ENCODE data around the gene ABCA8.

ABCA8 gene

GRCh38 chr17:68884888-68885287 is 70.3 kb downstream of the ABCA8 start:
- TF ChIP-seq ZNF843 (tag by site-specific recombination; IDR thresholded peaks at IDR 0.05) (no peak), ZNF501 (tag by site-specific recombination; IDR thresholded peaks at IDR 0.05) (no peak), ZNF174 (tag by site-specific recombination; IDR thresholded peaks at IDR 0.05) (no peak), ZNF280C (tag by site-specific recombination; IDR thresholded peaks at IDR 0.05) (no peak), ZNF391 (tag by site-specific recombination; IDR thresholded peaks at IDR 0.05; ENCODE audit: borderline replicate concordance, low read depth) (no peak), SCRT1 (tag by site-specific recombination; IDR thresholded peaks at IDR 0.05; ENCODE audit: borderline replicate concordance) (no peak), HIC1 (tag by site-specific recombination; IDR thresholded peaks at IDR 0.05) (no peak), TSHZ1 (tag by site-specific recombination; IDR thresholded peaks at IDR 0.05; ENCODE audit: borderline replicate concordance) (no peak), PRDM10 (tag by site-specific recombination; IDR thresholded peaks at IDR 0.05) (no peak), ZNF621 (tag by site-specific recombination; IDR thresholded peaks at IDR 0.05) (no peak), ZNF211 (tag by site-specific recombination; IDR thresholded peaks at IDR 0.05; ENCODE audit: low read depth) (no peak), KLF9 (tag by site-specific recombination; IDR thresholded peaks at IDR 0.05; ENCODE audit: low read depth) (no peak), MEIS1 (CRISPR knock-in tag; IDR thresholded peaks at IDR 0.05; ENCODE audit: borderline replicate concordance) (no peak), ZNF518A (tag by site-specific recombination; conservative IDR thresholded peaks at IDR 0.05; ENCODE audit: low read depth) (no peak), OVOL3 (tag by site-specific recombination; IDR thresholded peaks at IDR 0.05) (no peak), ZNF514 (tag by site-specific recombination; IDR thresholded peaks at IDR 0.05) (no peak)
- H3K36me3 ChIP-seq (ENCODE audit: control insufficient read depth in 2 of 2, insufficient read depth in 1 of 2, low read length in 2 of 2), result no peaks in the 10 kb centered on the region
- no peak overlapping the region for H3K4me3 ChIP-seq (ENCODE audit: low read depth, low read length)
- no peaks in the 10 kb centered on the region for H3K4me1 ChIP-seq (ENCODE audit: control insufficient read depth, insufficient read depth, low read length)
- CTCF ChIA-PET, result interaction anchor here (0.6 to 0.7 kb wide), 2 partner anchors 24 to 149 kb away, joined by 3 to 4 read pairs; no protein-coding TSS in a partner anchor
- POLR2A ChIA-PET, result no interaction called here
- H3K27ac ChIP-seq (ENCODE audit: extremely low read depth, low read depth, low read length), result no peak overlapping the region
- H3K9me3 ChIP-seq (ENCODE audit: control insufficient read depth, insufficient read depth, low read depth, low read length), result no peaks in the 10 kb centered on the region; the same call in 1 of the 2 replicates

Measured in HEK293 (cell line).